NCI-H510A treated with DMSO at 0.1 percent for 48 hours (cell line): ENCODE data around the gene GPR141.

Experiments used
- DNase-seq: peaks from one replicate; lab custom pipeline; 2025; lab: John Stamatoyannopoulos, UW

Gene GPR141

GRCh38 chr7:37683246-37684120 is at the start of gene GPR141:
Gene GPR141 (plus strand): TSS chr7:37683766. CDS start chr7:37740394, 56,628 bp downstream.
- DNase-seq: peak; percentile 75

GRCh38 chr7:37635346-37635745 is 48.2 kb upstream of the GPR141 start:
- DNase-seq: no peak

- no peak for DNase-seq
Observed at GRCh38 chr7:37642028-37642540, 41.5 kb upstream of the GPR141 start.

GRCh38 chr7:37643876-37644275 is 39.7 kb upstream of the GPR141 start:
- no peak for DNase-seq

GRCh38 chr7:37645282-37646050 is 38.1 kb upstream of the GPR141 start:
- no peak for DNase-seq

- no peak for DNase-seq
Observed at GRCh38 chr7:37656913-37657530, 26.5 kb upstream of the GPR141 start.

GRCh38 chr7:37657816-37658215 is 25.8 kb upstream of the GPR141 start:
- no peak for DNase-seq

- DNase-seq: no peak
Observed at GRCh38 chr7:37659971-37660565, 23.5 kb upstream of the GPR141 start.

GRCh38 chr7:37660614-37661013 is 23.0 kb upstream of the GPR141 start:
- no peak for DNase-seq

GRCh38 chr7:37663693-37664092 is 19.9 kb upstream of the GPR141 start:
- no peak for DNase-seq

GRCh38 chr7:37665352-37666022 is 18.1 kb upstream of the GPR141 start:
- no peak for DNase-seq

GRCh38 chr7:37666026-37666799 is 17.4 kb upstream of the GPR141 start:
- DNase-seq: no peak

- DNase-seq: no peak
Observed at GRCh38 chr7:37669818-37670217, 13.7 kb upstream of the GPR141 start.

GRCh38 chr7:37670436-37670835 is 13.1 kb upstream of the GPR141 start:
- no peak for DNase-seq

- DNase-seq: no peak
Observed at GRCh38 chr7:37671876-37672275, 11.7 kb upstream of the GPR141 start.

- DNase-seq: no peak
Observed at GRCh38 chr7:37672926-37673325, 10.6 kb upstream of the GPR141 start.

- DNase-seq: no peak
Observed at GRCh38 chr7:37673523-37673922, 10.0 kb upstream of the GPR141 start.

GRCh38 chr7:37674531-37674930 is 9.0 kb upstream of the GPR141 start:
- DNase-seq: no peak

- DNase-seq: no peak
Observed at GRCh38 chr7:37675749-37676148, 7.8 kb upstream of the GPR141 start.

GRCh38 chr7:37684927-37685326 is 1.4 kb downstream of the GPR141 start:
- DNase-seq: no peak
